Stimulated activated CD4-positive, alpha-beta T cell treated with anti-CD3 and anti-CD28 coated beads, Interleukin-4, amount 100 ng/mL, for 1 hour (primary cell): ENCODE results near the gene KCTD11.

Source experiments
- DNase-seq: peaks from one replicate; pipeline ENCODE4 v3.0.0-alpha.2; 2020

KCTD11 gene

GRCh38 chr17:7382901-7383300 lies 30.9 kb downstream of the KCTD11 start:
- DNase-seq = no peak

- DNase-seq = no peak
Observed at GRCh38 chr17:7383371-7383741, 31.4 kb downstream of the KCTD11 start.

- DNase-seq = peak; percentile 78
Observed at GRCh38 chr17:7383742-7384488, 32.0 kb downstream of the KCTD11 start.

GRCh38 chr17:7384489-7385081 lies 32.6 kb downstream of the KCTD11 start:
- no peak for DNase-seq

DNA sequence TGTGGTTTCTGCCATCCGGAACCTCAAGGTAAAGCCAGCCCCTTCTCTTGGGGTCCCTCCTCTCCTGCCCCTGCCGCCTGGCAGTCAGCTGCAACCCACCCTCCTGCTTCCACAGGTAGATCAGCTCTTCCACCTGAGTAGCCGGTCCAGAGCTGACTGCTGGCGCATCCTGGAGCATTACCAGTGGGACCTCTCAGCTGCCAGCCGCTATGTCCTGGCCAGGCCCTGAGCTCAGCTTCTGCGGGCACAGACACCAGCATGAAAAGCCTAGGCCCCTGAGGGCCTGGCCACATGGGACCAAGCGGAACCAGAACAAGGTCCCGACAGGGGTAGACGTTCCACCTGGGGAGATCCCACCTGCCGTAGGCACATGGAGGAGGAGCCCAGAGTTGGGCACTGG lies 36.9 kb downstream of the KCTD11 start:
- no peak for DNase-seq

DNA sequence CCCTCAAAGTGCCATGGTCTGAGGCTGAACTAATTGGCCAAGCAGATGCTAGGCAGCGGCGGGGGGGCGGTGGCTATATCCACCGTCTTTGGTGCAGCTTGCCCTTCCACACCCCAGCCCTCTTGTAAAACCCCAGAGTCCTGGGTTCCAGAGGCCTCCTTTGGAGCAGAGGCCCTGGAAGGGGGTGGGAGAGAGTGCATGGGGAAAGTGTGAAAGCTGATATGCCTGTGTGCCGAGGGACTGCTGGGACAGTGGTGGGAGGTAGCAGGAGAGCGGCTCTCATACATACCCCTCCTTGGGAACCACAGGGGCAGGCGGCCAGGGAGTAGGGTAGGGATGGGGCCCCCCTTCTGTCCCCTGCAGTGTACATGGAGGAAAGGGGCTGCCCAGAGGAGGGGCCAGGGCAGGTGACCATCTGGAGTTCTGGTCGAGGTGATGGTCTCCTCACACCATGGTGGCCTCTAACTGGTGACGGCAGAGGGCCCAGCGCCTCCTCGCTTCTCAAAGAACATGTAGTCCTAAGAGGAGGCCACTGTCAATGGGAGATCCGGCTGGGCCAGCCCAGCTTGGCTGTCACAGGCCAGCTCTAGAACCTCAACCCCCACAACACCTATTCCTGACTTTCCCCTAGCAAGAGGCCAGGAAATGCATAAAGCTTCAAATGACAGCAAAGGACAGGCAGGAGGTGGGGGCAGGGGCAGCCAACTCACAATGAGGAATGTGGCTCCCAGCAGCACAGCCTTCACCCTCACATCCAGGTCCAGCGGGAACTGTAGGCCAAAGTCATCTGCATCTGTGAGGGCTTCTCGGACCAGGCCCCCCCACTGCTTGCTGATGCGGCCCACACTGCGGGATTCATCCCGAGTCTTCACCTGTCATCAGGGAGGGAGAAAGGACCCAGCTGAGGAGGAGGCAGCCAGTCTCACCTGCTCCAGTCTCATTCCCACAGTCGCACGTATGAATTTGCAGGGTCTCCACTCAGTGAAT lies 38.3 kb downstream of the KCTD11 start:
- DNase-seq = no peak

DNA sequence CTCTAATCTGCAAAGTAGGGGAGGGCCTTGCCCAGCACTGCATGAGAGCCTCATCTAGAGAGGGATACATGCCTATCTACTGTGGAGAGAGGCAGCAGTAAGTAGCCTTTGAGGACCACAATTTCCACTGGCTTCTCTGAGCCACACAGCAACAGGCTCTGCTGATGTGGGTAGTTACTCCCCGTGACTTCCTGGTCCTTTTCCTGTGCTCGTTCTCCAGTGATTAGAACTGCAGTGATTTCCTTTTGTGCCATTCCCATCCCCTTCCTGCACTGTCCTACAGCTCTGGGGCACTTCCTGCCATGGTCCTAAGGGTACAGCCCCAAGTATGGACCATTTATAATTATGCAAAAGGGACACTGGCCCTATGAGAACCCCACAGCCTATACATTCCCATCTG lies 39.3 kb downstream of the KCTD11 start:
- no peak for DNase-seq

- no peak for DNase-seq
Observed at GRCh38 chr17:7392696-7393612, 41.0 kb downstream of the KCTD11 start.

DNA sequence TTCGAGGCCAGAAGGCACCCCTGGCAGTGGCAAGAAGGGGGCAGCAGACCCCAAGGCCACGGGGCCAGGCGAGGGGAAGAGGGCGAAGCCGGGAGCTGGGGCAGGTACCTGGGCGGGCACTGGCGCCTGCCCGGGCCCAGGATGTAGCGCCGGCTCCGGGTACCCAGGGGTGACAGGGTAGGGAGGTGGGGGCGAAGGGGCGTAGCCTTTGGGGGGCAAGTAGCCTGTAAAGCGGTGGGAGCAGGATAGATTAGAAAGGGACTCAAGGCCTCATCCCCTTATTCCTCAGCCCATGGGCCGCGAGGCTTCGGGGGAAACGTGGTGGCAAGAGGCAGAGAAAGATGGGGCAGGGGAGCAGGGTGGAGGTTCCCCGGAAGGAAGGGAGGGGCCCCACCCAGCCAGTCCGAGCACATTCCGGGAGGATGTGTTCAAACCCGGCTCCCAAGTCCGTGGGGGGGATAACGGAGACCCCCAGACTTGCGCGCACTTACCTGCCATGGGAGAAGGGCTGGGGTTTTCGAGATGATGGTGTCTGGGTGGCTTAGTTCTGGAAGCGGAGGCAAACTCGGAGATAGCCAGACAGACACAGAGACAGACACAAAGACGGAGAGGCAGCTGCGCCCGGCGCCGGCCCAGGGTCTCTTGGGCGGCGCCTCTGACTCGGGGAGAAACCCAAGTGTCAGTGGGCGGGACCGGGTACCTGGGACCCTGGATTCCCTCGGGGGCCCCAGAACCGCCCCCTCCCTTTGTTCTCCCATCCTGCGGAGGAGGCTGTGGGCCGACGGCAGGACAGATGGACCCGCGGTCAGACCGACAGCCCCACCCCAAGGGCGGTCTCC lies 41.9 kb downstream of the KCTD11 start:
- peak; percentile 59 for DNase-seq

GRCh38 chr17:7394452-7395191 lies 42.7 kb downstream of the KCTD11 start, which contains the start of gene PLSCR3:
Gene PLSCR3, minus strand, starts transcription at chr17:7394525. Its CDS starts 415 bp downstream, at chr17:7394110.
- peak; percentile 84 for DNase-seq

DNA sequence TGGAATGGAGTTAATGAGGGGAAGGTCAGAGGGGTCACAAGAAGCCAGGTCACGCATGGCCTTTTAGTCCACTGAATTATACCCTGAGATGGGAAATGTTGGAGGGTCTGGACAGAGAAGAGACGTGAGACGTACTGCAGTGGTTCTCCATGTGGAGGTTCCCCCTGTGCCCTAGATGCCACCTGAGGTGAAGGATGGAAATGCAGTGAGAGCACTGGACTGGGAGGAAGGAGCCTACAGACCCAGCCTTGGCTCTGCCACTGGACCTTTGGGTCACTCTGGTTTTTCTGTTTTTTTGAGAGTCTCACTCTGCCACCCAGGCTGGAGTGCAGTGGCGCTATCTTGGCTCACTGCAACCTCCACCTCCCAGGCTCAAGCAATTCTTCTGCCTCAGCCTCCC lies 44.2 kb downstream of the KCTD11 start:
- DNase-seq = no peak

- no peak for DNase-seq
Observed at GRCh38 chr17:7398612-7399011, 46.6 kb downstream of the KCTD11 start.

GRCh38 chr17:7403043-7403726 lies 51.2 kb downstream of the KCTD11 start:
- DNase-seq = peak; percentile 23

DNA sequence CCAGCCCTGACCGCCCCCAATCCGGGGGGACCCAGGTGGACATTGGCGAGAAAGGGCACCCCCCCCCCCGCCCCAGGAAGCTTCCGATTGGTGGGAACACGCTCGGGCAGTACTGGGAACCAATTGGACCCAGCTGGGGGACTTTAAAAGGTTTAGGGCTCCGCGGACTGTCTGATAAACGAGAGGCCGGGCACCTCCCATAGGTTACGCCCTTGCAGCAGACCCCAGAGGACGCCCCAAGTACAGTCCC lies 51.7 kb downstream of the KCTD11 start:
- no peak for DNase-seq

DNA sequence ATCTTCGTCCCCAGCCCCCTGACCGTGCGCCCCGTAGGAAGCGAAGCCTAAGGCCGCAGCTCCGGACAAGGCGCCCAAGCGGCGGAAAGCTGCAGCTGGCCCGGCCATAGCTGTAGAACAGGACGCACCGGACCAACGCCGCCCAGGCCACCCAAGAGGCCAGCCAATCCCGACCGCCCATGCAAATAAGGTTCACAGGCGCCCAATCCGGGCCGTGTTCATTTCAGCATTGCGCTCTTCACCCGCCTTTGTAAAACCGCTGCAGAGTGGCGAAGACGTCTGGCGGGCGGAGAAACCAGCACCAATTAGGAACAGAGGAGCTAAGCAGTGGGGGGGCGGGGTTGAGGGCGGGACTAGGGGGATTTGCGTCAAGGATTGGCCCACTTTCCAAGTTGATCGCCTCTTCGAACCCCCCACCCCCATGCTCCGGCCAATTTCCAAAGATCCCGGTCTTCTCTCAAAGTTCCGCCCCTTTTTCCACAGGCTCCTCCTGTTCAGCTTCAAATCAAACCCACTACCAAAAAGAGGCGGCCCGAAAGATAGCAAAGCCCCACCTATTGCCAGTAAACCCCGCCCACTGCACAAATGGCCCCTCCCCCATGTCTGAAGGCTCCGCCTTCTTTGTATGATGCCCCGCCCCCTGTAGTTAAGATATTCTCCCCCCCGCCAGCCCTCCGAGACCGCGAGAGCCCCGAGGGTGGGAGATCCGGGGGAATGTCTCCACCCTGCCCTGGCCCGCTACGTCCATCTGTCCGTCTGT lies 52.2 kb downstream of the KCTD11 start, which contains the start of gene TMEM256:
Gene TMEM256 (minus strand): TSS at position 121 of the 760 bp plus-strand sequence. CDS start 13 bp downstream, at position 108.
- DNase-seq = peak; percentile 92
